Inferior parietal cortex (tissue), 1 donor: ENCODE measurements around the gene PLCB4.
"Not testable (repeated sequence)": the region's sequence is repeated elsewhere in the genome, so short reads cannot be mapped to it uniquely, and the experiment has no call there.

Experiments used
- DNase-seq: peaks from one replicate; pipeline ENCODE4 v3.0.0-alpha.2; 2016; ENCODE audit errors: extremely low spot score

The PLCB4 gene

GRCh38 chr20:9068841-9069663 lies at the start of gene PLCB4:
Gene PLCB4, plus strand, starts transcription at chr20:9069087. Its CDS starts 238,728 bp downstream, at chr20:9307815.
- DNase-seq, result no peak

GRCh38 chr20:9019833-9020232 lies 49.1 kb upstream of the PLCB4 start:
- DNase-seq, result no peak

- DNase-seq, result no peak
These were observed 47.7 kb upstream of the PLCB4 start for GRCh38 chr20:9021216-9021615.

- DNase-seq, result no peak
These were observed 47.2 kb upstream of the PLCB4 start for GRCh38 chr20:9021699-9022098.

GRCh38 chr20:9022376-9022775 lies 46.5 kb upstream of the PLCB4 start:
- no peak for DNase-seq

- DNase-seq, result no peak
These were observed 44.3 kb upstream of the PLCB4 start for GRCh38 chr20:9024606-9025005.

- no peak for DNase-seq
These were observed 43.9 kb upstream of the PLCB4 start for GRCh38 chr20:9025011-9025410.

GRCh38 chr20:9025643-9026042 lies 43.2 kb upstream of the PLCB4 start:
- DNase-seq, result no peak

- no peak for DNase-seq
These were observed 41.3 kb upstream of the PLCB4 start for GRCh38 chr20:9027626-9028025.

GRCh38 chr20:9028419-9028818 lies 40.5 kb upstream of the PLCB4 start:
- DNase-seq, result no peak

GRCh38 chr20:9031991-9032390 lies 36.9 kb upstream of the PLCB4 start:
- DNase-seq, result no peak

GRCh38 chr20:9032758-9033157 lies 36.1 kb upstream of the PLCB4 start:
- no peak for DNase-seq

GRCh38 chr20:9035126-9035525 lies 33.8 kb upstream of the PLCB4 start:
- no peak for DNase-seq

- no peak for DNase-seq
These were observed 32.3 kb upstream of the PLCB4 start for GRCh38 chr20:9036593-9036992.

GRCh38 chr20:9038791-9039535 lies 29.9 kb upstream of the PLCB4 start:
- no peak for DNase-seq

- DNase-seq, result no peak
These were observed 27.9 kb upstream of the PLCB4 start for GRCh38 chr20:9040863-9041524.

- no peak for DNase-seq
These were observed 25.5 kb upstream of the PLCB4 start for GRCh38 chr20:9043364-9043763.

- DNase-seq, result not testable (repeated sequence)
These were observed 21.0 kb upstream of the PLCB4 start for GRCh38 chr20:9047928-9048327.

GRCh38 chr20:9051508-9051907 lies 17.4 kb upstream of the PLCB4 start:
- DNase-seq, result no peak

- DNase-seq, result no peak
These were observed 16.8 kb upstream of the PLCB4 start for GRCh38 chr20:9052136-9052535.

GRCh38 chr20:9053108-9053507 lies 15.8 kb upstream of the PLCB4 start:
- DNase-seq, result no peak

- no peak for DNase-seq
These were observed 14.7 kb upstream of the PLCB4 start for GRCh38 chr20:9054176-9054575.

GRCh38 chr20:9059931-9060330 lies 9.0 kb upstream of the PLCB4 start:
- DNase-seq, result no peak
